ENCODE data around the gene MLANA.

GRCh38 chr9:5918460-5918859 lies 27.8 kb downstream of the MLANA start:
- TF ChIP-seq EZH2phosphoT487 (IDR thresholded peaks at IDR 0.05; ENCODE audit: insufficient read depth, low read depth) (no peak), EZH2 (IDR thresholded peaks at IDR 0.05; ENCODE audit: insufficient read depth, poor library complexity, severe bottlenecking) (no peak)

All from GM23248 (cell line).